ENCODE measurements around the gene TMEM198. TPM values are rescaled to one million over a fixed set of nuclear protein-coding genes. Genes with fewer than 3 reads are reported as not detected.
A peak's percentile ranks its signal among the peaks of the same experiment; 100 is the strongest.

The TMEM198 gene
- total RNA-seq, 1 experiment from 2014 or later, result 2.3 TPM

- DNase-seq (ENCODE audit: low read depth), result no peak
These were observed 34.7 kb upstream of the TMEM198 start for GRCh38 chr2:219508971-219509779.

- DNase-seq (ENCODE audit: low read depth), result peak; percentile 46
These were observed 33.9 kb upstream of the TMEM198 start for GRCh38 chr2:219509780-219510511.

DNA sequence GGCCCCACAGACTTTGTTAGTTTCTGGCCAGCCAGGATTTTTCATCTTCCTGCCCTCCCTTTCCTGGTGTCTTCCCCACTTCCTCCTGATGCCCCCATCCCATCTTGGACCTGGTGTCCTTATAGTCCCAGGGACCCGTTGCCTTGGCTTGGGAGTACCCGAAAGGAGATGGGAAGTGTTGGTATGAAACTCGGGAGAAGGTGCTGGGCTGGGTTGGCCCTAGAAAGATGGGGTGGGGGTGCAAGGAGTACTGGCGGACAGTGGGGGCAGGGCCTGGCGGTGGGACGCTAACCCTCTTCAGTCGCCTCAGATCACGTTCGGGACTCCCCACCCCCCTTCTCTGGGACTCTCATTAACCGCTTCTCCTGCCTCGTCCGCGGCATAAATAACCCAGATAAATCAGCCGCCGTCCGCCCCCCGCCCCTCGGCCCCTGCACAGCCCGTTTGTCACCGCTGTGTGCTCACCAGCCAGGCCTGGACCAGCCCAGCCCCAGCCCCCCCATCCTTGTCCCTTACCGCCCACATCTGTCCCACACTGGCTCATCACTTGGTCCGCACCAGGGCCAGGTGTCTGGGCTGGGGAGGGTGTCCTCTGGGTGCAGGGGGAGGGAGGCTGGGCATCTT, 33.2 kb upstream of the TMEM198 start:
- DNase-seq (ENCODE audit: low read depth), result no peak

DNA sequence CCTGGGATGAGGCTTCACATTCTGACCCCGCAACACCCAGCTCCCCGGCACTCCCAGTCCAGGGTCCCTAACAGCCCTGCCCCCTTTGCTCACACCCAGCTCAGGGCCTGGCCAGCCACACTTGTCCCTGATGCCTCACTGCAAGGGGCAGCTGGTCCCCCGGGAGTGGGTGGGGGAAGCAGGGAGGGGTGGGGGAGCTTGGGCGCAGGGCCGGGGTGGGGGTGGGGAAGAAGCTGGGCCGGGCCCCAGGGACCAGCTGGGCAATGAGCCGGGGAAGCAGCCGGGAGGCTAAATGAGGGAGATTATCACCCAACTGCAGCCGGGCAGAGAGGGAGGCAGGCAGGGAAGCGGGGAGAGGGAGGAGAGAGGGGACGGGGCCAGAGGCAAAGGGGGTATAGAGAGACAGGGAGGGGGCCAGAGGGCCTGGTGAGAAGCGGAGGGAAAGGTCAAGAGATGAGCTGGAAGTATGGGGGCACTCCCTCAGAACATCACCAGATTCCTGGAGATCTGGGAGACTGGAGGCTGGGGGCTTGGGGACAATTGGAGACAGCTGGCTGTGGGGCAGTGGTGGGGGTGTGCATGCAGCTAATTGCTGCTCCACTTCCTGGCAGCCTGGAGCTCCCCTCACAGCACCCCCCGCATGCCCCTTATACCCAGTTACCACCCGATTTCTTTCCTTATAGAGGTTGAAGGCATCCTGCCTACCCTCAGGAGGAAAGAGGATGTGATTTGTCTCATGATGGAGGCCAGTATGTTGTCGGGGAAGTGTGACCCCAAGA, 32.1 kb upstream of the TMEM198 start:
- DNase-seq (ENCODE audit: low read depth), result no peak

DNA sequence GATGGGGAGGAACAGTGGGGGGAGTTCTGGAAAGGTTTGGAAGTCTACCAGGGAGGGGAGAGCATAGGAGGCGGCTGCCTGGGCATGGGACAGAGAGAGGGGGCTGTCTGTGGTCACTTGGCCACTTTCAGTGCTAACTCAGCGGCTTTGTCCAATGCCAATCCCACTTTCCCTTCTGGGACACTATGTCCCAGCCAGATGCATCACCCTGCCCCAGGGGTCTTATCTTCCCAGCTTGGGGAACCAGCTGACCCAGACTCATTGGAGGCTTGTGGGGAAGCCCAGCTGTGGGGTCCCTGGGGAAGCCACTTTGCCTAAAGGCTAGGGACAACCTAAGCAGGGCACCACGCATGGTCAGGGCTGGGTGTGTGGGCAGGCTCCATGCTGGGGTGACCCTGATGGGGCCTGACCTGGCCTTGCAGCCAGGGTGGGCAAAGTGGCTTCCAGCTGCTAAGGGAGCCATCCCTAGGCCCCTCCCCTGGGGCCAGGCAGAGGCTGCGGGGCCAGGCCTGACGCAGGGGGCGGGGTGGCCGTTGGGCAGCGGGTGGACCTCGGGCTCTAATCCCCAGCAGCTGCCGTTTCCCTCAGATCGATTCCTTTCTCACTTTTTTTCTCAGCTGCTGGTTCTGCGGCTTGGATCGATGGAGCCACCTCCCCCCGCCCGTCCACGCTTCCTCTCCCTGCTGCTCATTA, 31.2 kb upstream of the TMEM198 start:
- DNase-seq (ENCODE audit: low read depth), result no peak

DNA sequence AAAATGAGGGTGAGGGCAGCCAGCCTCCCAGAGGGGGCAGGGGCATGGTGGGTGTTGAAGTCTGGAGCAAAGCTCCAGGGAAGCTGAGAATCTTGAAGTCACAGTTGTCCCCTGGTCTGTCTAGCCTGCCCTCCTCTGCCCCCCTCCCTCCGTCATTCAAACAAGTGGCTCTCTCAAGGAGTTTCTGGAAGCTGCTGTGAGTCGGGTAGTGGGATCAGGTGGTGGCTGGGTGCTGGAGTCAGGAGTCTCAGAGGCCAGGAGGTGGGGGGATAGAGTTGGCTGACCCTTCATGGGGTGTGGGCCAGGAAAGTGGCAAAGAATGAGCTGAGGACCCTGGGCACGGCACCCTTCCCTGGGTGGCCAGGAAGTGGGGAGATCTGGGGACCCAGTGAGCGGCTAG, 30.0 kb upstream of the TMEM198 start:
- DNase-seq (ENCODE audit: low read depth), result no peak

- DNase-seq (ENCODE audit: low read depth), result peak; percentile 48
These were observed 29.5 kb upstream of the TMEM198 start, which contains the start of gene ASIC4 for GRCh38 chr2:219514196-219514761. Gene ASIC4, plus strand, starts transcription at chr2:219514482. Its CDS starts 243 bp downstream, at chr2:219514725.

GRCh38 chr2:219514836-219515235, 29.0 kb upstream of the TMEM198 start:
- DNase-seq (ENCODE audit: low read depth), result no peak

GRCh38 chr2:219515874-219516629, 27.8 kb upstream of the TMEM198 start:
- no peak for DNase-seq (ENCODE audit: low read depth)

DNA sequence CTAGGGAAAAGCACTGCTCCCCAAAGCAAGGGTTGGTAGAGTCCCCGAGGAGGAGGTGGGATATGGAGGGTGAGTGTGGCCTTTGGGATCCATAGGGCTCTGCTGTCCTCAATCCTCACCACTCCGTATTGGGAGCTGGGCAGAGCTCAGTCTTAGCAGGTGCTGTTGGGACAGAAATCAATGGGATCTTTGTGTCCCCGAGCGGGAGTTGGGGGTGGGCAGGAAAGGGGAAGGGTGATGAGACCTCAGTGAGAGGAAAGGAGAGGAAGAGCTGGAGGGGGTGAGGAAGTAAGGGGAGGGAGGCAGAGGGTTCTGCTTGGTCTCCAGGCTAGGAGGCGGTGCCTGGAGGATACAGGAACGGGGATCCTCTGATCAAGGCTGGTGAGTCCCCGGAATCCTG, 26.9 kb upstream of the TMEM198 start:
- no peak for DNase-seq (ENCODE audit: low read depth)

DNA sequence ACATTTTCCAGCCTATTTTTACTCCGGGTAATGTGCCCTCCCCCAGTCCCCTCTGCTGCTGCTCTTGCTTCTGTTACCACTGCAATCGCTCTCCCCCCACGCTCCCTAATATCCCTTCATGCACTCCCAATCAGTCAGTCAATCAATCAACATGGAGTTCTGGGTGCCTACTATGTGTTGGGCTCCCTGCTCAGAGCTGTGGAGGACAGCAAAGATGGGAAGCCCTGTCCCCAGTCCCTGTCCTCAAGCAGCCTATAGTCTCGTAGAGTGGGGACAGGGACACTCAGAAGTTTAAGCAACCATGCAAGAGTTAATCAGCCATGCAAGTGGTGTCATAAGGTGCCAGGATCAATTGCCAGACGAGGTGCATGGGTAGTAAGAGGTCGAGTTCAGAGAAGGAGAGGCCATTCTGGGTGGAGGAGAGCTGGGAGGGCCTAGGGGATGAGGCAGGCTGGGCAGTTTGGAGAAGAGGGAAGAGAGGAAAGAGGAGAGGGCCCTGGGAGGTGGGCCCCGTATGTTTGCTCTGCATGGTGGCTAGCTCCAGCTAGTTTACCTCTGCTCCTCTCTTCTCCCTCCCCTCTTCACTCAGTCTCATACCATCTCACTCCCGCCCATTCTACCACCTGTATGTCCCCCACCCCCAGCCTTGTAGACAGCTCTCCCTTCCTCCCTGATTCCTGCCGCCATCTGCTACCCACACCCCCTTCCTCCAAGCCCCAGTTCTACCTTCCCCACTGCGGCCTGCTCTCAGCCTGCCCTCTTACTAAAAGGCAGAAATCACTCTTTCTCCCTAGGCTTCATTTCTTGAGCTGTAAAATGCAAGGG, 25.7 kb upstream of the TMEM198 start:
- DNase-seq (ENCODE audit: low read depth), result no peak

- no peak for DNase-seq (ENCODE audit: low read depth)
These were observed 24.3 kb upstream of the TMEM198 start for GRCh38 chr2:219519526-219519916.

DNA sequence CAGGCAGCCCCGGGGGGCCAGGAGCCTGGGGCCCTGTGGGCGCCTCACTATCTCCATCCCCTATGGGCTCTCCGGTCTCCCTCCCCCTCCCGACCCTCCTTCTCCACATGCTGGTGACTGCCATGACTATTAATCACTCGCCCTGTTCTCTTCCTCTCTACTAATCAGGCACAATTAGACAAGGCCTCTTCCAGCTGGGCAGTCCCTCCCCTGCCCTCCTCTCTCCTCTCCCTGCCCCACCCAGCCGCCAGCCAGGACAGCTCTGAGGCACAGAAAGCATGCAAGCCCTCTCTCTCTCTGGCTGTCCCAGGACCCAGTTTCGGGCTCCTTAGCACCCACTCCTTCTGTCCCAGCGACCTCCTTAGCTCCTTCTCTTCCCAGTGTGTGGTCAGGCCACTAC, 23.7 kb upstream of the TMEM198 start:
- DNase-seq (ENCODE audit: low read depth), result no peak

DNA sequence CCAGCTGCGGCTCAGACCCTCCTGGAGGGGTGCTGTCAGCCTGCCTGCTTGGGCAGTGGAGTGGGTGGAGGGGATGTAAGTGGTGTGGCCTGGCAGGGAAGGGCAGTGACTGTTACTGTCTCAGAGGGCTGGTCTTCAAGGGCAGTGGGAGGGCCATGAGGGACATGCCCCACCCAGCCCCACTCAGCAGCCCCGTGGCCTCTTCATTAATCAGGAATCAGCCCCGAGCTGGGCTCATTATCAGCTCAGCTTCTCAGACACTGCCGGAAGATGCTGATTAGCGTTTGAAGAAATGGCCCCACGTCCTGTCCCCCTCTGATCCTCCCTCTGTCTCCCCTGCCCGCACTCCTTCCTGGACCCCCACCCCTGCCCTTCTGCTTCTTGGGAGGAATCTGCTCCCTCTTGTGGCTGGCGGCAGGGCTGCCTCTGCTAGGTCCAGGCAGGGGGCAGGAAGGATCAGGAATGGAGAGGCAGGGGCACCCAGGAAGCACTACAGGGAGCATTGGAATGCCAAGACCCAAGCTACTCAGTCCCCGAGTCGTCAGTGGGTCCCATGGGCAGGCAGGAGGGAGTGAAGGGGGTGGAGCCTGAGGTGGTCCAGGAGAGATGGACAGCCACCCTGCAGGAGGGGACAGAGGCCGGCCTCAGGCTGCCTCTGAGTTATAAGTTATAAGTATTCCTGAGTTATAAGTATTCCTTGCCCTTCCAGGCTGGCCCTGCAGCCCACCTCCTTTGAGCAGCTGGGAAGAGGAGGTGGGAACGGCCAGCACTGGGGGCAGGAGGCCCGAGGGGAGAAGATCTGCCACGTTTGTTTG, 22.6 kb upstream of the TMEM198 start:
- peak; percentile 77 for DNase-seq (ENCODE audit: low read depth)

DNA sequence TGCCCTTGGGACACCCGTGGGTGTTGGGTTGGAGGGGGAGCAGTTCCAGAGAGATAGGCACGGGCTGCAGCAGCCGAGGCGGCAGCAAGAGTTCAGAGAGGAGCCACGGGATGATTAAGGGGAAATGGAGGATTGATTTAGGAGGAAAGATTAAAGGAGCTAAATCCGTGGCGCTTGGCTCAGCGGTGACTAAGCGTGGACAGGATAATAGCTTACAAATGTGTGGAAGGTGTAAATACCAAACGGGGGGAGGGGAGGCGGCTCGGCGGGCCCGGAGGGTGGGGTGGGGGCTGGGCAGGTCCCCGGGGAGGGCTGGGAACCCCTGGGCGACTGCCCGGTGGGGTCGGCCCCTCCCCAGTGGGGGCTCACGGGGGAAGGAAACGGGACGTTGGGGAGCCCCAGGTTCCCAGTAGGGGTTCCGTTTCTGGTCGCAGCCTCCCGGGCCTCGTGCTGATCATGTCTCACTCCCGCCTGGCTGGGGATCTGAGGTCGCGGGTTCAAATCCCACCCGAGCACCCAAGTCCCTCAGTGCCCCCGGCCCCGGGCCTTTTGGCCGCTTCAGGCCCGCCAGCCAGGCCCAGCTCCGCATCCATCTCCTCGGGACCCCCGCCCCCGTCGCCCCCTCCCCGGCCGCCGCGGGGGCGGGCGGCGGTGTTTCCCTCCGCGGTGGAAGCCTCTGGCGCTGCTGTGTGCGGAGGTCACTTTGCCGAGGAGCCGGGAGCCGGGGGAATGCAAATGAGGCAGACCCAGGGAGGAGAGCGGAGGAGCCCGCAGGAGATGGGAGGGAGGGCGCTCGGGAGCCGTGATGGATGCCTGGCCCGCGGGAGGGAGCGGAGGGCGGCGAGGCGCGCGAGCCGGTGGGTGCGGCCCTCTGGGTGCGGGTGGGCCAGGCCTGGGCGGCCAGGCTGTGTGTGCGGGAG, 21.5 kb upstream of the TMEM198 start:
- peak; percentile 85 for DNase-seq (ENCODE audit: low read depth)

DNA sequence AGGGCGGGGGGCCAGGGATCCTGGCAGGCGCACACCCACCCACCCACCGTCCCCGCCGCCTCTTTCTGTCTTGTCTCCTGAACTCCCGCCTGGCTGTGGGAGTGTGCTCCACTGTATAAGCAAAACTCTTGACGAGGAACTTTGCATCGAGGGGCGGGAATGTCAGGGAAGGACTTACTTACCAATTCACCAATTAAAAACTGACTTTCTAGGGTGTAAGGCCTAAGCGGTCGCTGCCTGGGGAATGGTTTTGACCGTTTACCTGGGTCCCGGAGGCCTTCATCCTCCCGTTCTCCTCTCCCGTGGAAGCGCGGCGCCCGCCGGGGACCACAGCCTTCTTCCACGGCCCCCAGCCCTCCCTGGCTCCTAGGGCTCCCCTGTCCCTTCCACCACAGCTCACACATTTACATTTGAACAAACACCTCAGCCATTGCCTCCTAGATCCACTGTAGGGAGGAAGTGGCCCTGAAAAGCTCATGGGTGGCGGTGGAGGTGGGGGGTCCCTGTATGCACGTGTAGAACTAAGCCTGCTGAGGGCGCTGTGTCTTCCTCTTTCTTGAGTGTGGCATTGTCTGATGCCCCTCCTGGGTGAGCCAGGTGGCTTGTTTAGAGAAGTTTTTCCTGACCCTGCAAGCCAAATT, 20.7 kb upstream of the TMEM198 start:
- no peak for DNase-seq (ENCODE audit: low read depth)

GRCh38 chr2:219524817-219525216, 19.0 kb upstream of the TMEM198 start:
- DNase-seq (ENCODE audit: low read depth), result no peak

All from RPMI7951 (cell line).